GM10847 (cell line): Measurements from ENCODE around the gene MINDY4B.

Experiments
- POLR2A ChIP-seq: IDR thresholded peaks from 2 replicates; pipeline ENCODE4 v1.6.1; 2011; ENCODE audit not compliant: insufficient read length; ENCODE audit errors: extremely low read depth

MINDY4B gene

DNA sequence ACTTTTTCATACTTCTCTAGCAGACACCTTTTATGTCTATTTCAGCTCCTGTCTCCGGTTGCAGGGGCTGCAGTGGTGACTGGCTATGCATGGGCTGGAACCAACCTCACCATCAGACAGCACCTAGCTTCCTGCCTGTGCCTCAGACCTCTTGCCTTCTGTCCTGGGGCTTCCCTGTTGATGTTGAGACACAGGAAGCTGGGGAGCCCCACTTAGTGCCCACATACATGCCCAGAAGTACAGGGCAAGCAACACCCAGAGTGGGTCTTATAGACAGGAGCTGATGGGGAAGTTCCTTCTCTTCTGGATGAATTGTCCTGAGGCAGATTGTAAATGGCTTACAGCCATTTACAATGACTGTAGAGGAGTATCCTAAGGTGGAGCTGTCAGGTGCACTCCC lies 77.0 kb downstream of the MINDY4B start:
- no peak for TF ChIP-seq POLR2A

DNA sequence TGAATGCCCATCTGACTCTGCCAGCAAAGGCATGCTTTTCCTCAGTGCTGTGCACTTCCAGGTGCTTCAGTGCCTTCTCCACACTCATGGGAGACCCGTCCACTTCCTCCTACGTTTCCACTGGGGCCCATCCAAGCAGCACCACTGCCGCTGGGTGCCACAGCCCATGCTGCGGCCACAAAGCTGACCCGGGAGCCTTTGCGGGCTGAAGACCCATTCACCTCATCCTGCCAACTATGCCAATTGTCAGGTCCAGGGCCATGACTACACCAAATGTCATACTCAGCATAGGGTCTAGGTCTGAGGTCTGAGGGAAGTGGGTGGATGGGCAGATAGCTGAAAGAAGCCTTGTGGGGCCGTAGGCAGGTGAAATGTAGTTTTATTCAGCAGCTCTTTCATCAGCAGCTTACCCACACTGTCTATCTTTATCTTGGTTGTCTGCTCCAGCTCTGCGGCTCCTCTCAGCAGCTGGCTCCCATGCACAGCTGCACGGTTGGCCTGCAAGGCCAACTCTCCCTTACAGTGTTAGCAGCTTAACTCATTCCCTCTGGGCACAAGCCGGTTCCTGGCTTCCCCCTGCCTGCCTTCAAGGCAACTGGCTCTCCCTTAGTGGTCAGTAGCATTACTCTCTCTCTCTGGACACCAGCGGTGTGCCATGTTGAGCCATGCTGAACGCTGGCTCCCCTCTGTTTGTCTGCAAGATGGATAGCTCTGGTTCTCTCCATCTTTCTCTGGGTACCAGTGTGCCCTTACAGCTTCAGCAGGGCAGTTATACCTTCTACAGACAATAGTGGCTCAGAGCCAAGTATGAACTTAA lies 78.6 kb downstream of the MINDY4B start:
- TF ChIP-seq POLR2A, result no peak

DNA sequence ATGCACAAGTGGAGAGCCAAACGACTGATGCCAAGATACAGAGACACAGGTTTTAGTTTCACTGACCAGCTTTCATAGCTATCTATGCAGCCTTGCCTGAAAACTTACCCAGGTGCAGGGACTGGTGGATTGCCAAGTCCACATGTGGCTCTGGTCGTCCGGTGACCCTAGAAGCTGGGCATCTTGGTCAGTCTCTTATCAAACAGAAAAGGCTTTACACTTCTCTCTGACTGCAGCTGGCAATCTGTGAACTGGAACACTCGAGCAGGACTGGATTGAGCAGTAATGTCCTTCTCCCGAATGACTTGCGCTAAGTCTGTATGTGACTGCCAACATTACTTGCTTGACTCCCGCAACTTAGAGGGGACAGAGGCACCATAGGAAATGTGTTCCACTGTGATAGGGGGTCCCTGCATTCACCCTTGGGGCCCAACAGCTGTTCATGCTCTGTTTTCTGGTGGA lies 79.3 kb downstream of the MINDY4B start:
- TF ChIP-seq POLR2A, result no peak

DNA sequence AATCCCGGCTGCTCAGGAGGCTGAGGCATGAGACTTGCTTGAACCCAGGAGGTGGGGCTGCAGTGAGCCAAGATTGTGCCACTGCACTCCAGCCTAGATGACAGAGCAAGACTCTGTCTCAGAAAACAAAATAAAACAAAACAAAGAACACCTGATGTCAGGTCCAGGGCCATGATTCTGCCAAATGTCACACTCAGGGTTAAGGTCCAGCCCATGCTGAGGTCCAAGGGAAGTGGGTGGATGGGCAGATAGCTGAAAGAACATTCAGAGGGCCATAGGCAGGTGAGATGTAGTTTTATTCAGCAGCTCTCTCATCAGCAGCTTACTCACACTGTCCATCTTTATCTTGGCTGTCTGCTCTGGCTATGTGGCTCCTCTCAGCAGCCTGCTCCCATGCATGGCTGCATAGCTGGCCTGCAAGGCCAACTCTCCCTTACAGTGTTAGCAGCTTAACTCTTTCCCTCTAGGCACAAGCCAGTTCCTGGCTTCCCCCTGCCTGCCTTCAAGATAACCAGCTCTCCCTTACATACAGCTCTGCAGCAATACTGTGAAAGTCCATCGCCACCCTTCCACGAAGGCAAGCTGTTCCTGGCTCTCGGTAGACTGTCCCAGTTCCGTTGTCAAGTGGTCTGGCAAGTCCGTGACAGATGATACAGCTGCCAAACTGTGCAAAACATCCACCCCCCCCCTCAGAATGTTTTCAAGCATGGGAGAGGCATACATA lies 79.9 kb downstream of the MINDY4B start:
- TF ChIP-seq POLR2A, result no peak

DNA sequence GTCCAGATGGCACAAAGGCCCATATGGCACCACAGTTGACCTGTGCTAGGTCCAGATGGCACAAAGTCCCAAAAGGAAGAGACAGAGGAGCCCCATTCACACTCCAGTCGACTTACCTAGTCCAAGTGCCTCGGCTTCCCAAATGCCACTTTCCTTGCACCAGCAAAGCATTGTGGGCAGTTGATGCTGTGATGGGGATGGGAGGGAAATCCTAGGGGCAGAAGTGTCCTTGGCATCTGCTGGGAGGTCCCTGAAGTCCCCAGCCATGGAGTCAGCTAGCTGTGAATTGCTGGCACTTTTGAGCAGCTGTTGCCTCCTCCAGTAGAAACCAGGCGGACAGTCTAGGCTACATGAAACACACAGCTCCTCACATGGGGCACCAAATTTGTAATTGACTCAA lies 82.0 kb downstream of the MINDY4B start:
- TF ChIP-seq POLR2A, result no peak

DNA sequence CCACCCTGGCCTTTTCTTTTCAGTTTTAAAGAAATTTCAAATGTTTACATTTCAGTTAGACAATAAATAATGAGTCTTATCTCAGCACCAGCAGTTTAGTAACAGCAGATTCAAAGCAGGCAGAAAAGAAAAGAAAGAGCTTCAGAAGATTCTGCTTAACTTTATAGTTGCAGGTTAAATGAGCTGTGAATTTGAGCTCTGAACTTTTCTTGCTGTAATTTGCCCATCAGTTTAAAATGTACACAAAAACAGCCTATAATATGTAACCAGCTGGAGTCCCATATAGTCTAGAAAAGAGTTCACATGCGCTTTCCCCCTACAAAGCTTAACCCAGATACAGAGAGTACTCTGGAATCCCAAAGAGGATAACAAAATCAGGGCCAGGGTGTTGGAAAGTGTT lies 82.6 kb downstream of the MINDY4B start:
- no peak for TF ChIP-seq POLR2A
